GM19438 (cell line): ENCODE results near the gene JARID2.

Source experiments
- ATAC-seq: cut with Tn5 transposase; IDR thresholded peaks from one replicate; pipeline ENCODE4 v1.9.1; 2021; ENCODE audit warnings: low read depth; ENCODE audit not compliant: unreplicated experiment

Gene JARID2

GRCh38 chr6:15546591-15546990 is 300.7 kb downstream of the JARID2 start:
- ATAC-seq = no peak

GRCh38 chr6:15547400-15547799 is 301.5 kb downstream of the JARID2 start:
- ATAC-seq = no peak

- ATAC-seq = no peak
These were observed 303.5 kb downstream of the JARID2 start for GRCh38 chr6:15549371-15549770.

- no peak for ATAC-seq
These were observed 304.8 kb downstream of the JARID2 start for GRCh38 chr6:15550546-15551123.

DNA sequence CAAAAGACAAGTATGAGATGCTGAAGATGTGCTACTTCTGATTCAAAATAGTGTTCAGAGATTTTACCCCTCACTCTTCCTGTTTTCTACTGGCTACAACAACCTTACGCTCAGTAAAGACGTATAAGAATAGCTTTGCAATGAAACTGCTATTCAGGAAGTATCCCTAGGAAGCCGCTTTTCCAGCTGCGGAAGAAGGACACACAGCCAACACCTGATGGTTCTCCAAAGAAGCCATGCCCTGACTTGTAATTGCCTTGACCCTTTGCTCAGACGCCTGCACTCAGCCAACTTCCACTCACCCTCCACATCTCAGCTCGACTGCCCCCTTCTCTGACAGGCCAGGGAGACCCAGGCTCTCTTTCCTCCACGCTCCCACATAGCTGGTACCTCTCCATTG is 305.4 kb downstream of the JARID2 start:
- ATAC-seq = no peak

DNA sequence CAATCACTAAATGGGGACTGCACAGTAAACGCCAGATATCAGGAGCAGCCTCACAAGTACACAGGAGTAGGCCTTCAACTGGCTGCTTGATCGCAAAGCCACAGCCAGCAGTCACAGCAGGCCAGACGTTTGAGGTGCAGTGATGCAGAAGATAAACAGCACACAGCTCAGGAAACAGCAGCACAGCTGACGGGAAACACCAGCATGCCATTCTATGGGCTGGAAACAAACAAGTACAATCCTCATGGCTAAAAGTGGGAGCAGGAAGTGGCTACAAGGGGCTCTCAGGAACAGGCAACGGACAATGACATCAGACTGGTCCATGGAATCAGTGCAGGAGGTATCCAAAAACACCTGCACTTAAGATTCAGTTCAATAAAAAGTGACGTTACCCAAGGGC is 305.9 kb downstream of the JARID2 start:
- no peak for ATAC-seq

GRCh38 chr6:15553031-15553430 is 307.2 kb downstream of the JARID2 start:
- no peak for ATAC-seq

DNA sequence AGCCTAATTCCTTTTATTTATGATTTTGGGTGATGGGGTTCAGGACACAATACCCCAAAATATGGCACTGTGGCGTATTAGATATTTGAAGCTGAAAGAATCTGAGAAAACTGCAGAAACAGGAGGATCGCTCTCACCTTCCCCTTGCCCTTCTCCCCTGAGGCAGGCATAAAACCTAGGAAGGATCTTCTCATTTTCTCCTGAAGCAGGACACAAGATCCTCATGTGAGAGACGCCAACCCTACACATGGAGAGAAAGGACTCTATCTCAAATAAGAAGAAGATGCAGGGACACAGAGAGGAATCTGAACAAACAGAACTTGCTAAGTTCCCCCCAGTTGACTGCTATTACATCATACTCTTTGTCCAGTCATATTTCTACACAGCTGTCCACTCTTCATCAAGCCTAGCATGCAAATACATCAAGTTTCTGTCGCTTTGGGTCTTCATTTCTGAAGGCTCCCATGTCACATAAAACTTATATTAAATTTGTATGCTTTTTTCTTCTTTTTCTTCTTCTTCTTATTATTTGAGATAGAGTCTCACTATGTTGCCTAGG is 307.9 kb downstream of the JARID2 start:
- ATAC-seq = no peak

DNA sequence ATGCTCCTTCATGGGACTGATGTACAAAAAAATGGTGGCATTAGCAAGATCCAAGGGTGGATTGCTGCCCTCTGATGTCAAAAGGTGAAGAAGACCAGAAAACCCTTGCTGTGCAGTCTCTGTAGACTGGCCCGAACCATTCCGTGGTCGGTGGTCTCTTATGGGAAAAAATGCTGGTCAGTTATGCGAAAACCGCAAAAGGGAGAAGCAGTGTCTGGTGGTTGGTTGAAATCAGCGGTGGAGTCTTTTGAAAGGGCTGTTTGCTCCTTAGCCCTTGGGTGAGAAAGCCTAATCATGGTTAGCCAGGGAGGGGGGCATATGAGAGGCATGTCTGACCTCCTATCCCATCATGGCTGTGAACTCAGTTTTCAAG is 308.8 kb downstream of the JARID2 start:
- ATAC-seq = no peak

DNA sequence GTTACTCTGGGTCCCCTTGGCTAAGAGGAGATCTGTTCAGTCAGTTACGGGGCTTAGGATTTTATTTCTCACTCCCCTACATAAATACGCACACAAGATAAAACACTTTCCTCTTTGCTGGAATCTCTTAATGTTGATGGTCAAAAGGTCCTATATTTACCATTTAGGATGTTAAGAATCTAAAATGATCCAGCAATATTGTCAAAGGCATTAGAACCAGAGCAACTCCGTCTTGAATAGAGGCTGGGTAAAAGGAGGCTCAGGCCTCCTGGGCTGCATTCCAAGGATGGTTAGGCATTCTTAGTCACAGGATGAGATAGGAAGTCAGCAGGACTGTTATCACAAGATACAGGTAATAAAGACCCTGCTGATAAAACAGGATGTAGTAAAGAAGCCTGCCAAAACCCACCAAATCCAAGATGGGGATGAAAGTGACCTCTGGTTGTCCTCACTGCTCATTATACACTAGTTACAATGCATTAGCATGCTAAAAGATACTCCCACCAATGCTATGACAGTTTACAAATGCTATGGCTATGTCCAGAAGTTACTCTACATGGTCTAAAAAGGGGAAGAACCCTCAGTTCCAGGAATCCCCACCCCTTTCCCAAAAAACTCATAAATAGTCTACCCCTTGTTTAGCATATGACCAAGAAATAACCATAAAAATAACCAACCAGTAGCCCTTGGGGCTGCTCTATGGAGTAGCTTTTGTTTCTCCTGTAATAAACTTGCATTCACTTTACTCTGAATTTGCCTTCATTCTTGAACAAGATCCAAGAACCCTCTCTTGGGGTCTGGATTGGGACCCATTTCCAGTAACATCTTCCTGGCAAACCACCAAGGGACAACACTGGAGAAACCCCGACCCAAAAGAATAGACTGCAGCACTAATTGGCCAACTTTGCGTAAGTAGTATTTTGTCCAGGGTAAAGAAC is 309.5 kb downstream of the JARID2 start:
- ATAC-seq = no peak

DNA sequence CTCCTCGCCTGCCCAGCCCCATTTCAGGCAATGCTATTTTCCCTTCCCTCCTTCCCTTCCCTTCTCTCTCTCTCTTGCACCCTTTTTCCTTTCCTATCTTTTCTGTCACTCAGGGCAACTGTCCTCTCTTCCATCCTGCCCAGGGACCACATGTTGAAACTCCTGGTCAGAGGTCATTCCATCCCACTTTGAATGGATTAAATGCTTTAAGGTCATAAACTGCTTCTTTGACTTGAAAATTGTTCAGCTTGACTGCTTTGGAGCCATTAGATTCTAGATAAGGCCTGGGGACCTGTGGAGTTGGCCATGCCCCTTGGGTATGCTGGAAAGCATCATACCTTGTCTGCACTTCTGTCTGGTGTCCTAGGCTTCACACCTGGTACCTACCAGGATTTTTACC is 310.8 kb downstream of the JARID2 start:
- ATAC-seq = no peak

GRCh38 chr6:15557174-15557573 is 311.3 kb downstream of the JARID2 start:
- no peak for ATAC-seq

DNA sequence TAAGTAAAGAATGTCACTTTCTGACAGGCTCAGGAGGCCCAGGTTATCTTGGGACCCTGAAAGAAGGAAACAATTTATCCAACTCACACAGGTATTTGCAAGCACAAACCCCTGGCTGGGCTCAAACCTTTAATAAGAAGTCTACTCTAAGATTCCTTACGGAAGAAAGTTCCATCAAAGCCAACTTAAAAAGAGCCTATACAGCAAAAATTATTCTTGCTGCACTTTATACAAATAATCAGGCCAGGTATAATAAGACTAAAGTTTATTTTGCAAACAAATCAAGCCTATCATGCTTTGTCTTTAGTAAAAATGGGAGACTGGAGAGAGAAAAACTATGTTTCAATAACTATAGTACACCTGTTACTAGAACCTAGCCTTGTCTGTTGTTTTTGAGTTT is 314.8 kb downstream of the JARID2 start:
- no peak for ATAC-seq

DNA sequence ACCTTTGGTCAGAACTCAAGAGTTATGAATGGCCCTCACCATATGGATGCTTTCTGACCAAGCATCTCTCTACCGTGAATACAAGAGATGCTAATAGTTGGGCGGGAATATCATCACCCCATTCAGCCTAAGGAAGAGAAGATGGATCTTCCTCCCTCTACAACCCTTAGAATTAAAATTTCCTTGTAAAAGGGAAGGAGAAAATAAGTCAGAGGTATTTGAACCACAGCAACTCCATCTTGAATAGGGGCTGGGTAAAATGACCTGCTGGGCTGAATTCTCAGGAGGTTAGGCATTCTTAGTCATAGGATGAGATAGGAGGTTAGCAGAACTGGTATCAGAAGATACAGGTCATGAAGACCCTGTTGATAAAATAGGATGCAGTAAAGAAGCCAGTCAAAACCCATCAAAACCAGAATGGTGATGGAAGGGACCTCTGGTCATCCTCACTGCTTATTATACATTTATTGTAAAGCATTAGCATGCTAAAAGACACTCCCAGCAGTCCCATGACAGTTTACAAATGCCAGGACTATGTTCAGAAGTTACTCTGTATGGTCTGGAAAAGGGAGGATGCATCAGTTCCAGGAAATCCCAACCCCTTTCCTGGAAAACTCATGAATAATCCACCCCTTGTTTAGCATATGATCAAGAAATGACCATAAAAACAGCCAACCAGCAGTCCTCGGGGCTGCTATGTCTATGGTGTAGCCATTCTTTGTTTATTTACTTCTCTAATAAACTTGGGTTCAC is 315.8 kb downstream of the JARID2 start:
- no peak for ATAC-seq

GRCh38 chr6:15562977-15563376 is 317.1 kb downstream of the JARID2 start:
- no peak for ATAC-seq

GRCh38 chr6:15569035-15569995 is 323.4 kb downstream of the JARID2 start:
- no peak for ATAC-seq

GRCh38 chr6:15570171-15570570 is 324.3 kb downstream of the JARID2 start:
- ATAC-seq = no peak
